ENCODE data around the gene PDE6B. TPM values are rescaled to one million over a fixed set of nuclear protein-coding genes. Genes with fewer than 3 reads are reported as not detected.
A peak's percentile ranks its signal among the peaks of the same experiment; 100 is the strongest.

The PDE6B gene
- total and polyA plus RNA-seq, 8 donors = 7.6 to 21.1 (median 16.4) TPM

DNA sequence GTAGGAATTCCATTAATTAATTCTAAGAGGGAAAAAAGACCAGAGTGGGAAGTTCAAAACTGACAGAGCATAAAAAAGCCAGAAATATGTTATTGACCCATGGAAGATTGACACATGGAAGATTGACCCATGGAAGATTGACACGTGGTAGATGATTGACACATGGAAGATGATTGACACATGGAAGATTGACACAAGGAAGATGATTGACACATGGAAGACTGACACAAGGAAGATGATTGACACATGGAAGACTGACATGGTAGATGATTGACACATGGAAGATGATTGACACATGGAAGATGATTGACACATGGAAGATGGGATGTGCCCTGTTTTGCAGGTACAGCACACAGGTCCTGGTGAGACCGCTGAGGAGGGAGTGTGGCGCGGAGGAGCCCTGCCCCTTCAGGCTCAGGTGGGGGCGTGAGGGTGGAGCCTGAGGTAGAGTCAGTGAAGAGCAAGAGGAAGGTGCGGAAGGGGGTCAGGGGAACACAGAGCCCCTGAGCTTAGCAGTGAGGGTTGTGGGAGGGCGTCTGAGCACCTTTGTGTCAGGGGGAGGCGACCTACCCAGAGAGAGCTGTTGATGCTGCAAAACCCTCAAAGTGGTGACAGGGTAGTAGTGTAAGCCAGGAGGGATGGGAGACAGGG is 15.8 kb upstream of the PDE6B start:
- Histone ChIP-seq H3K9me3 (no peaks in the 10 kb centered on the region), H3K4me3 (no peak overlapping the region), H3K36me3 (no peaks in the 10 kb centered on the region), H3K27me3 (peaks cover 0 to 46% of the 10 kb centered on the region in 2 donors), H3K4me1 (no peaks in the 10 kb centered on the region), H3K27ac (no peak overlapping the region)
- no peak for ATAC-seq
- no peak for DNase-seq
- intact Hi-C loops (cut with DNase I) = no loop called here
- TF ChIP-seq, protein P1, sequence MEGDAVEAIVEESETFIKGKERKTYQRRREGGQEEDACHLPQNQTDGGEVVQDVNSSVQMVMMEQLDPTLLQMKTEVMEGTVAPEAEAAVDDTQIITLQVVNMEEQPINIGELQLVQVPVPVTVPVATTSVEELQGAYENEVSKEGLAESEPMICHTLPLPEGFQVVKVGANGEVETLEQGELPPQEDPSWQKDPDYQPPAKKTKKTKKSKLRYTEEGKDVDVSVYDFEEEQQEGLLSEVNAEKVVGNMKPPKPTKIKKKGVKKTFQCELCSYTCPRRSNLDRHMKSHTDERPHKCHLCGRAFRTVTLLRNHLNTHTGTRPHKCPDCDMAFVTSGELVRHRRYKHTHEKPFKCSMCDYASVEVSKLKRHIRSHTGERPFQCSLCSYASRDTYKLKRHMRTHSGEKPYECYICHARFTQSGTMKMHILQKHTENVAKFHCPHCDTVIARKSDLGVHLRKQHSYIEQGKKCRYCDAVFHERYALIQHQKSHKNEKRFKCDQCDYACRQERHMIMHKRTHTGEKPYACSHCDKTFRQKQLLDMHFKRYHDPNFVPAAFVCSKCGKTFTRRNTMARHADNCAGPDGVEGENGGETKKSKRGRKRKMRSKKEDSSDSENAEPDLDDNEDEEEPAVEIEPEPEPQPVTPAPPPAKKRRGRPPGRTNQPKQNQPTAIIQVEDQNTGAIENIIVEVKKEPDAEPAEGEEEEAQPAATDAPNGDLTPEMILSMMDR (IDR thresholded peaks at IDR 0.05) = no peak

DNA sequence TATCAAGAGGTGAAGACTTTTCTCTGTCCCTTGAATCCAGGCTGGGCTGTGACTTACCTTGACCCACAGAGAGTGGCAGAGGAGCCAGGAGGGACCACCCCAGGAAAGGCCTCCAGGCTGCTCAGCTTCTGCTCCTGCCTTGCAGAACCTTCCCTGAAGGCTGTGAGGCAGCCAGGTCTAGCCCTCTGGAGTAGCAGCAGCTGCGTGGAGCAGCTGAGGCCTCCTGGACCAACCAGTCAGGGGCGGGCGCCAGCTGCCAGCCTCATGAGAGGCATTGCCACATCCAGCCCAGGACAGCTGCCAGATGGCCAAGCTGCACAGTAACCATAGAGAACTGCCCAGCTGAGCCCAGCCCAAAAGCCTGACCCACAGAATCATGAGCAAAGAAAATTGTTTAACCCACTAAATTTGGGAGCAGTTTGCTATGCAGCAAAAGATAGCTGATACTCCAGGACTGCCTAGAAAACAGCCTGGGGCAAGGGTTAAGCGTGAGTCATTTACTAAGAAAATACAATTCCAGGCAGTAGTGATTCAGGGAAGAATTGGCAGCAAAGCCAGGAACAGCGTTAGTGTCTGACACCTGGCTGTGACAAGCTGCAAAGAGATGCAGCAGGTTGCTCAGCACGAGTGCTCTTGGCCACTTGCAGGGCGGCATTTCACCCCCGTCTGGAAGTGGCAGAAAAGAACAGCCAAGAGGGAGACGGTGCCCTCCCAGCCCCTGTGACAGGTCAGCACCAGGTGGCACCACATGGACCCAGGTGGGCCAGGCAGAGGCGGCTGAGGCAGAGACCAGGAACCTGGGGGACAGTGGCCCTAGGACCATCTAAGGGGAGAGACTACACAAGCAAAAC is 14.7 kb upstream of the PDE6B start:
- DNase-seq (no peak), ATAC-seq (peak; percentile 81)
- H3K4me1 ChIP-seq = no peaks in the 10 kb centered on the region
- intact Hi-C loops (cut with DNase I) = no loop called here
- H3K27me3 ChIP-seq = peaks cover 0 to 46% of the 10 kb centered on the region in 2 donors
- no peak overlapping the region for H3K4me3 ChIP-seq
- no peak overlapping the region for H3K27ac ChIP-seq
- TF ChIP-seq, protein P1 (IDR thresholded peaks at IDR 0.05) = no peak
- no peaks in the 10 kb centered on the region for H3K36me3 ChIP-seq
- no peaks in the 10 kb centered on the region for H3K9me3 ChIP-seq

DNA sequence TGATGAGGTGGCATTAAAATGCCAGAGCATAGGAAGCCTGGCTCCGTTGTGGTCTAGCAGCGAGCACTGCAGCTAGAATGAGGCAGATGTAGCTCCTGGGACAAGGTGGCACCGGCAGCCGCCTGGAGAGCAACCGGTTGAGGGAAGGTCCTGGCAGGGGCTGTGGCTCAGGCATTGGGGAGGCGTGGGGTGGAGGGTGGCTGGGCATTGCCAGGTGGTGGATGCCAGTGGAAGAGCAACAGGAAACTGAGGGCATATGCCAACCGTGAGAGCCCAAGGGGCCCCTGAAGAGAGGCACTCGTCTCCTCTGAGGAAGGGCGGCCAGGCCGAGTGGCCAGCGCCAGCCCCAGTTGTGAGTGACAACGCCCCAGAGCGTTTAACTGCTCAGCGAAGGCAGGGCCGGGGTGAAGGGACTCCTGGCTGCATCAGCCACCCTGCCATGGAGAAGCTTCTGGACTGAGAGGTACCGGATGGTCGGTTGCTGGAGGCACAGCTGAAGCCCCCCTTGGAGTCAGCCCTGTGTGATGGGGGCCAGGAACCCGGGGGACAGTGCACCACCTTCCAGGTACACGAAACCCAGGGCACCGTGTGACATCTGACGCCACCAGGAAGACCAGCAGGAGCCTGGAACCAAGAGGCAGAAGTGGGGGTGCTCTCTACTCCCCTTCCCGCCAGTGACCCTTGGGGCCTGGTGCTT is 13.2 kb upstream of the PDE6B start:
- TF ChIP-seq, protein P1 (IDR thresholded peaks at IDR 0.05) = no peak
- H3K27ac ChIP-seq = no peak overlapping the region
- peaks cover 0 to 43% of the 10 kb centered on the region in 2 donors for H3K27me3 ChIP-seq
- no peak for DNase-seq
- intact Hi-C loops (cut with DNase I) = no loop called here
- H3K9me3 ChIP-seq = no peaks in the 10 kb centered on the region
- ATAC-seq = no peak
- no peaks in the 10 kb centered on the region for H3K4me1 ChIP-seq
- no peak overlapping the region for H3K4me3 ChIP-seq
- no peaks in the 10 kb centered on the region for H3K36me3 ChIP-seq

DNA sequence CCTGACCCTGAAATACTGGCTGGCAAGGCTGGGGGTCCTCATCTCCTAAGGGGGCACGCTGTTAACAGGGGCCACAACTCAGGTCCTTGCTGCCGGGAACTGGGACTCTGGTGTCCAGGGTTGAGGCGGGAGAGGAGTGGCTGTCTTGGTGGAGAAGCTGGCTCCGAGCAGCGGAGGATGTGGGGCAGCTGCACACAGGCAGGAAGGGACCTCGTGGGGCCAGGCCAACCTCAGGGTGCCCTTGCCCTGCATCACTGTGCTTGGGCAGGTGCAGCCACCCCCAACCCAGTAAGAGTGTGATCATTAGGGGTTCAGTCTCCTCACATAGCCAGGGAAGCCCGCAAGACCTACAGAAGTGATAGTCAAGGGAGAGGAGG is 12.6 kb upstream of the PDE6B start:
- H3K27me3 ChIP-seq = peaks cover 0 to 39% of the 10 kb centered on the region in 2 donors
- H3K9me3 ChIP-seq = no peaks in the 10 kb centered on the region
- H3K4me1 ChIP-seq = no peaks in the 10 kb centered on the region
- intact Hi-C loops (cut with DNase I) = no loop called here
- no peaks in the 10 kb centered on the region for H3K36me3 ChIP-seq
- ATAC-seq = no peak
- DNase-seq = no peak
- TF ChIP-seq, protein P1 (IDR thresholded peaks at IDR 0.05) = no peak
- H3K4me3 ChIP-seq = no peak overlapping the region
- no peak overlapping the region for H3K27ac ChIP-seq

DNA sequence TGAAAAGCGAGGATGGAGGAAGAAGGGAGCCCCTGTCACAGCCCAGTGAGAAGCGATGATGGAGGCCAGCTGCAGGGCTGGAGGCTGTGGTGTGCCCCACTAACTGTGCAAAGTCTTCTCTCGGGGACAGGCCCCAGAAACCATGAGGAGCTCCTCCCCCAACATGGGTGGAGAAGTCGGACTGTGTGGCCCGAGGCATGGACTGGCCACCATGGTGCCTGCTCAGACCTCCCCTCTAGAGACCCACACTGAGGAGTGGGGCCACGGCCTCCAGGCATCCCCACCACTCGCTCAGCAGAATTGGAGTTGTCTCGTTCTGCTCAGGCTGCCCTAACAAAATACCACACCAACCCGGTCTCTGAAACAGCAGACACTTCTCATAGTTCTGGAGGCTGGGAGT is 12.2 kb upstream of the PDE6B start:
- Histone ChIP-seq H3K4me1 (no peaks in the 10 kb centered on the region), H3K9me3 (no peaks in the 10 kb centered on the region), H3K4me3 (no peak overlapping the region), H3K27me3 (peaks cover 0 to 35% of the 10 kb centered on the region in 2 donors), H3K27ac (no peak overlapping the region), H3K36me3 (no peaks in the 10 kb centered on the region)
- intact Hi-C loops (cut with DNase I) = no loop called here
- DNase-seq = no peak
- no peak for ATAC-seq
- TF ChIP-seq, protein P1 (IDR thresholded peaks at IDR 0.05) = no peak

Data from left lung (tissue), 10 donors.